SJSA1 (cell line): ENCODE results near the gene PPL. TPM values are rescaled to one million over a fixed set of nuclear protein-coding genes. Genes with fewer than 3 reads are reported as not detected.

Source experiments
- DNase-seq, 2 experiments: peaks; one replicate each; pipeline ENCODE4 v3.0.0-alpha.2; 2015 to 2020; ENCODE audit warnings: low spot score in 2 of 2, low read depth in 1 of 2
- H3K27ac ChIP-seq: fragments of 250-450 bp; sonication (Bioruptor Pico); 2 replicates; pipeline ENCODE4 v1.5.1; 2020; ENCODE audit warnings: mild to moderate bottlenecking, moderate library complexity
- H3K27me3 ChIP-seq: fragments of 250-450 bp; sonication (Bioruptor Pico); replicated peaks from 2 replicates; pipeline ENCODE4 v1.5.1; 2020; ENCODE audit warnings: mild to moderate bottlenecking, moderate library complexity
- H3K36me3 ChIP-seq: fragments of 250-450 bp; sonication (Bioruptor Pico); 2 replicates; pipeline ENCODE4 v1.5.1; 2020; ENCODE audit warnings: mild to moderate bottlenecking
- H3K4me1 ChIP-seq: fragments of 250-450 bp; sonication (Bioruptor Pico); replicated peaks from 2 replicates; pipeline ENCODE4 v1.6.1; 2021; ENCODE audit warnings: mild to moderate bottlenecking
- H3K4me3 ChIP-seq: fragments of 250-450 bp; sonication (Bioruptor Pico); 2 replicates; pipeline ENCODE4 v1.5.1; 2020; ENCODE audit warnings: mild to moderate bottlenecking
- H3K9me3 ChIP-seq: fragments of 250-450 bp; sonication (Bioruptor Pico); replicated peaks from 2 replicates; pipeline ENCODE4 v1.5.1; 2020; ENCODE audit warnings: mild to moderate bottlenecking
- total RNA-seq: library from RNA; depleted of rRNA; stranded (reverse); fragments of >200 nt; shearing (Covaris generic); gene quantifications from 2 replicates; pipeline ENCODE4 v1.2.3, GENCODE V29; 2014; rRNA removed

PPL gene
- 0.11 TPM in 1 of 2 replicates, not detected in the other for total RNA-seq

- Histone ChIP-seq H3K4me1 (peaks cover 30% of the 10 kb centered on the region), H3K9me3 (no peaks in the 10 kb centered on the region), H3K4me3 (no peak within 1 kb of the TSS; the same call in 1 of the 2 replicates), H3K27me3 (peaks cover 11% of the 10 kb centered on the region; the same call in 1 of the 2 replicates), H3K27ac (no peak within 1 kb of the TSS), H3K36me3 (no peaks in the 10 kb centered on the region)
- no peak for DNase-seq
Observed at GRCh38 chr16:4936991-4937781, at the start of gene PPL. Gene PPL, minus strand, starts transcription at chr16:4937148. Its CDS starts 103 bp downstream, at chr16:4937045.

DNA sequence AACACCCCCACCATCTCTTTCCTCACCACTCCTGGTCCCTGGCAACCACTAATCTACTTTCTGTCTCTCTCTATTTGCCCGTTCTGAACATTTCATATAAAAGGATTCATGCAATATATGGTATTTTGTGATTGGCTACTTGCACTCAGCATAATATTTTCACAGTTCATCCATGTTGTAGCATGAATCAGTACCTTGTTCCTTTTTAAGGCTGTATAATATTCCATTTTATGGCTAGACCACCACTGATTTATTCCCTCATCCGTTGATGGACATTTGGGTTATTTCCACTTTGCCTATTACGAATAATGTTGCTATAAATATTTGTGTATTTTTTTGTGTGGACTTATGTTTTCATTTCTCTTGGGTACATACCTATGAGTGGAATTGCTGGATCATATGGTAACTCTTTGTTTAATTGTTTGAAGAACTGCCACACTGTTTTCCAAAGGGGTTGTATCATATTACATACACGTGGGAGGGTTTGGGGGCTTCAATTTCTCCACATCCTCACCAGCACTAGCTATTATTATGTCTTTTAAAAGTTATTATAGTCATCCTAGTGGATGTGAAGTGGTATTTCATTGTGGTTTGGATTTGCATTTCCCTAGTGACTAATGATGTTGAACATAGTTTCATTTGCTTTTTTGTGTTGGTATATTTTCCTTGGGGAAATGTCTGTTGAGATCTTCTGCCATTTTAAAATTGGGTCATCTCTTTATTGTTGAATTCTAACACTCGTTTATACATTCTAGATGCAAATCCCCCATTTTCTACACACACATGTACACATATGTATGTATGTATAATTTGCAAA lies 47.4 kb upstream of the PPL start:
- Histone ChIP-seq H3K27me3 (peaks cover 35% of the 10 kb centered on the region), H3K27ac (no peak overlapping the region), H3K9me3 (no peaks in the 10 kb centered on the region), H3K36me3 (no peaks in the 10 kb centered on the region), H3K4me1 (no peaks in the 10 kb centered on the region), H3K4me3 (no peak overlapping the region)
- no peak for DNase-seq

GRCh38 chr16:4982056-4982867 lies 45.3 kb upstream of the PPL start:
- DNase-seq = no peak
- Histone ChIP-seq H3K36me3 (no peaks in the 10 kb centered on the region), H3K27me3 (peaks cover 20% of the 10 kb centered on the region), H3K4me1 (no peaks in the 10 kb centered on the region), H3K9me3 (no peaks in the 10 kb centered on the region), H3K4me3 (no peak overlapping the region), H3K27ac (no peak overlapping the region)

DNA sequence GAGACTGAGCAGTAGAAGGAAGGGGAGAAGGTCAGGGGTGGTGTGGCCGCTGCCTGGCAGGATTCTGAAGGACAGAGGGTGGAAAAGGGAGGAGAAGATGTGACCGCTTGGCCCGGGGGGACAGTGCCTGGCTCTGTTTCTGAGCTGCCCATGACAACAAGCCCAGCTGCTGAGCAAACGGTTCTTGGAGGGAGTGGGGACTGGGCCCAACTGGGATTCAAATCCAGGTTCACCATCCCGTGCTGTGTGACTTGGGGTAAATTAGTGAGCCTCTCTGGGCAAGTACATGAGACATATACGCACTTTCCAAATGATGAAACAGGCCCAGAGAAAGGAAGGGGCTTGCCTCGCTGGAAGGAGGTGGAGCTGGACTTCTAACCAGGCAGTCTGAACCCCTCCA lies 44.5 kb upstream of the PPL start:
- Histone ChIP-seq H3K4me3 (no peak overlapping the region), H3K4me1 (no peaks in the 10 kb centered on the region), H3K36me3 (no peaks in the 10 kb centered on the region), H3K27me3 (peaks cover 12% of the 10 kb centered on the region), H3K27ac (no peak overlapping the region), H3K9me3 (no peaks in the 10 kb centered on the region)
- no peak for DNase-seq

GRCh38 chr16:4980691-4981090 lies 43.7 kb upstream of the PPL start:
- Histone ChIP-seq H3K4me3 (no peak overlapping the region), H3K9me3 (no peaks in the 10 kb centered on the region), H3K4me1 (no peaks in the 10 kb centered on the region), H3K36me3 (no peaks in the 10 kb centered on the region), H3K27ac (no peak overlapping the region), H3K27me3 (peaks cover 14% of the 10 kb centered on the region)
- DNase-seq = no peak

DNA sequence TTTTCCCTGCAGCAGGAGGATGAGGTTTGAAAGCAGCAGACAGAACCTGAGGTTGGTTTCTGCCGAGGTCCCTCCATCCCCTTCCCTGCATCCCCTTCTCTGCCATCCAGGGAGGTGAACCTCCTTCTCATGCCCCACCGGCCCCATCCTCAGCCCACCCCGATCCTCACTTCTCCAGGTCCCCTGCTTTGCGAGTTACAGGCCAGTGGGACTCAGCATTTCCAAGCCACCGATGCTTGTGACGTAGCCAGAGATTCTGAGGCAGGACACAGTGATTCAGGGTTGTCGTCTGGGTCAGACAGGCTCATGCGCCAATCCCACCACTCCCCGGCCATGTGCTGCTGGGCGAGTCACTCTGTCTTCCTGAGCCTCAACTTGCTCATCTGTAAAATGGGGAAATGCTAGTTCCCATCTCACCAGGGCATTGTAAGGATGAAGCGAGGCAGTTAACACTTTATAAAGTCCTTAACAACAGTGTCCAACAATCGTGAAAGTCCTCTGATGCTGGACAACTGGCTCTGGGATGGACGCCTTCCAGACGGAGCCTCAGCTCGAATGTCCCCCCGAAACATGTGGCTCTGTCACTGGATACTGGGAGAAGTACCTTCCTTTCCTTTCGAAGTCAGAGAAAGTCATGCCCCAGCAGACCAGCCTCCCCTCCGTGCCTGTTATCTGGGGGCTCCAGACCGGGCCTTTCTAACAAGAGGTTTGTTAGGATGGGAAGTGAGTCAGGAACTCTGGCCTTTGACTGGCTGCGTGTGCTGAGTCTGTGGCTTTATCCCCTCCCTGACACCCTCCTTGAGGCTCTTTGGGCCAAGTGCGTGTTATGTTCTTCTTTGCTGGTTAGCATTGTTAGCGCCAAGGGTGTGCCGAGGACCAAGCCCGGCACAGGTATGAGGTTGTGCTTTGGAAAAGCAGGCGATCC lies 43.0 kb upstream of the PPL start:
- H3K4me3 ChIP-seq = no peak overlapping the region
- no peak overlapping the region for H3K27ac ChIP-seq
- no peaks in the 10 kb centered on the region for H3K36me3 ChIP-seq
- DNase-seq = no peak
- H3K9me3 ChIP-seq = no peaks in the 10 kb centered on the region
- no peaks in the 10 kb centered on the region for H3K4me1 ChIP-seq
- peaks cover 15% of the 10 kb centered on the region for H3K27me3 ChIP-seq

GRCh38 chr16:4979164-4979563 lies 42.2 kb upstream of the PPL start:
- H3K36me3 ChIP-seq = no peaks in the 10 kb centered on the region
- no peaks in the 10 kb centered on the region for H3K4me1 ChIP-seq
- H3K27ac ChIP-seq = no peak overlapping the region
- no peak overlapping the region for H3K4me3 ChIP-seq
- no peaks in the 10 kb centered on the region for H3K9me3 ChIP-seq
- peaks cover 15% of the 10 kb centered on the region for H3K27me3 ChIP-seq
- no peak for DNase-seq

GRCh38 chr16:4976611-4977145 lies 39.7 kb upstream of the PPL start:
- H3K9me3 ChIP-seq = no peaks in the 10 kb centered on the region
- no peak overlapping the region for H3K4me3 ChIP-seq
- H3K27ac ChIP-seq = no peak overlapping the region
- peaks cover 10% of the 10 kb centered on the region; the same call in 1 of the 2 replicates for H3K27me3 ChIP-seq
- no peaks in the 10 kb centered on the region for H3K4me1 ChIP-seq
- no peak for DNase-seq
- no peaks in the 10 kb centered on the region for H3K36me3 ChIP-seq

DNA sequence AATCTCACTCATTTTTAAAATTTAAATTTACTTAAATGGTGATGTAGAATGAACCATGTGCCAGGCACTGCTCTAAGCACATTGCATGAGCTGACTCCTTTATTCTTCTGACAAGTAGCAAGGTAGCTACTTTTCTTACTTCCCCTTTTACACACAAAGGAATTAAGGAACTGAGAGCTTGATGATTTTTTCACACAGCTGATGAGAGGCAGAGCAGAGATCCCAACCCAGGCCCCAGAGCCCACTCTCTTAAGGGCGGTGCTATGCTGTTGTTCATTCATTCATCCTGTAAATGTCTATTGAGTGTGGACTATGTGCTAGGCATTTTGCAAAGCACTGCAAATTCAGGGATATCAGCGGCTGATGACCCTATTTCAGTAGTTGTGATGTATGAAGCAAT lies 39.1 kb upstream of the PPL start:
- H3K27ac ChIP-seq = no peak overlapping the region
- no peak overlapping the region for H3K4me3 ChIP-seq
- H3K36me3 ChIP-seq = no peaks in the 10 kb centered on the region
- H3K27me3 ChIP-seq = 0 out of 2 replicates have a peak, but pooled peaks cover 10% of the 10 kb centered on the region
- no peaks in the 10 kb centered on the region for H3K4me1 ChIP-seq
- no peaks in the 10 kb centered on the region for H3K9me3 ChIP-seq
- DNase-seq = no peak

GRCh38 chr16:4972938-4973587 lies 36.1 kb upstream of the PPL start:
- Histone ChIP-seq H3K36me3 (no peaks in the 10 kb centered on the region), H3K27me3 (peaks cover 10% of the 10 kb centered on the region; the same call in 1 of the 2 replicates), H3K9me3 (no peaks in the 10 kb centered on the region), H3K27ac (no peak overlapping the region), H3K4me3 (no peak overlapping the region), H3K4me1 (no peaks in the 10 kb centered on the region)
- DNase-seq = no peak

GRCh38 chr16:4970010-4970409 lies 33.1 kb upstream of the PPL start:
- no peaks in the 10 kb centered on the region for H3K4me1 ChIP-seq
- DNase-seq = no peak
- H3K27ac ChIP-seq = no peak overlapping the region
- H3K9me3 ChIP-seq = no peaks in the 10 kb centered on the region
- no peaks in the 10 kb centered on the region for H3K36me3 ChIP-seq
- H3K27me3 ChIP-seq = peaks cover 4% of the 10 kb centered on the region; the same call in 1 of the 2 replicates
- no peak overlapping the region for H3K4me3 ChIP-seq

- Histone ChIP-seq H3K36me3 (no peaks in the 10 kb centered on the region), H3K27me3 (peaks cover 4% of the 10 kb centered on the region; the same call in 1 of the 2 replicates), H3K9me3 (no peaks in the 10 kb centered on the region), H3K4me3 (no peak overlapping the region), H3K27ac (no peak overlapping the region), H3K4me1 (no peaks in the 10 kb centered on the region)
- DNase-seq = no peak
Observed at GRCh38 chr16:4968879-4969483, 32.0 kb upstream of the PPL start.
